Measurements from ENCODE around the gene NR2C2. TPM values are rescaled to one million over a fixed set of nuclear protein-coding genes. Genes with fewer than 3 reads are reported as not detected.

The NR2C2 gene
- total and polyA plus RNA-seq, 9 of the 15 experiments (the other 6 are each of a cell fraction or from before 2014, with no cell fraction given) = 6.1 to 33.0 (median 14.6) TPM

GRCh38 chr3:14947100-14947885, at the start of gene NR2C2 (continued):
- peak; percentile 48; the same call in 1 of the 2 replicates for TF ChIP-seq ZNF592 (IDR thresholded peaks at IDR 0.05)
- TF ChIP-seq MAX (CRISPR knock-in tag; IDR thresholded peaks at IDR 0.05) = peak; percentile 77
- TF ChIP-seq ARID3A (IDR thresholded peaks at IDR 0.05; ENCODE audit: borderline replicate concordance, low read depth, low read length) = 0 out of 2 replicates have a peak, but pooled peaks have one; percentile 14
- TF ChIP-seq EGR1 (conservative IDR thresholded peaks at IDR 0.05) = peak; percentile 62
- peak; percentile 57 to 68; a peak in 3 of 4 replicates for TF ChIP-seq MAZ (CRISPR knock-in tag; conservative IDR thresholded peaks at IDR 0.05 in 1 of 2, IDR thresholded peaks at IDR 0.05 in 1 of 2)
- peak; percentile 41; the same call in 1 of the 2 replicates for TF ChIP-seq MGA (IDR thresholded peaks at IDR 0.05)
- TF ChIP-seq ZNF75A (CRISPR knock-in tag; IDR thresholded peaks at IDR 0.05) = no peak
